ENCODE results near the gene TBC1D22B.

The TBC1D22B gene

GRCh38 chr6:37239950-37240713 is 17.4 kb upstream of the TBC1D22B start:
- TF ChIP-seq CTCF (conservative IDR thresholded peaks at IDR 0.05; ENCODE audit: low read depth, low read length), result no peak
- peak; percentile 96 for DNase-seq (ENCODE audit: low read depth)
- H3K4me3 ChIP-seq (ENCODE audit: low read length), result no peak overlapping the region

- TF ChIP-seq CTCF (conservative IDR thresholded peaks at IDR 0.05; ENCODE audit: low read depth, low read length), result no peak
Observed at GRCh38 chr6:37241131-37241530, 16.4 kb upstream of the TBC1D22B start.

GRCh38 chr6:37241775-37242428 is 15.7 kb upstream of the TBC1D22B start:
- no peak for TF ChIP-seq CTCF (conservative IDR thresholded peaks at IDR 0.05; ENCODE audit: low read depth, low read length)
- no peak for DNase-seq (ENCODE audit: low read depth)
- H3K4me3 ChIP-seq (ENCODE audit: low read length), result no peak overlapping the region

More at GRCh38 chr6:37241131-37241530, 16.4 kb upstream of the TBC1D22B start:
- DNase-seq (ENCODE audit: low read depth), result no peak
- H3K4me3 ChIP-seq (ENCODE audit: low read length), result no peak overlapping the region

DNA sequence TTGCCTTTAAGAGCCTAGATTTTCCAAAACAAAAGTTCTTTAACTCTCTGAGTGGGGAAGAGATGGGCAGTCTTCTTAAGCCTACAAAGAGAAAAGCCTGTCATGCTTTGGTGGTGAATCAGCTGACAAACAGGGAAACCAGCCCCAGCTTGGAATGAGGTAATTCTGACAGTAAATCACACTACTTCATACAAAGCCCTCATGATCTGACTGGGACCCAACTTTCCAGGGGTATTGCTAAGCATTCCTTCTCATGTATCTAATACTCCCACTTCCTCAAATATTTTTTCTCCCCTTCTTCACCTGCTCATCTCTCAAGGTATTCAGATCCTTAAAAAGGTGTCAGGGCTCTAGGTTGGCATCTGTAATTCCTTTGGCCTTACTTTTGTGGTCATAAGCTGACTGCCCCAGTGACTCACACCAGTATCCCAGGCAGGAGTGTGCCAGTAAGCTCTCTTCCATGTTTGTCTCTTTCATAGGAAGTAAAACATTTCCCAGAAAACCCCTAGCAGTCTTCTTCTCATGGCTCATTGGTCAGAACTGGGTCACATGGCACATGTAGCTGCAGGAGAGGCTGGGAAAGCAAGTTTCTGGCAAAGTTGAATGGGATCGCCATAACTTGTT is 15.0 kb upstream of the TBC1D22B start:
- peak; percentile 94 for DNase-seq (ENCODE audit: low read depth)
- no peak overlapping the region for H3K4me3 ChIP-seq (ENCODE audit: low read length)

DNA sequence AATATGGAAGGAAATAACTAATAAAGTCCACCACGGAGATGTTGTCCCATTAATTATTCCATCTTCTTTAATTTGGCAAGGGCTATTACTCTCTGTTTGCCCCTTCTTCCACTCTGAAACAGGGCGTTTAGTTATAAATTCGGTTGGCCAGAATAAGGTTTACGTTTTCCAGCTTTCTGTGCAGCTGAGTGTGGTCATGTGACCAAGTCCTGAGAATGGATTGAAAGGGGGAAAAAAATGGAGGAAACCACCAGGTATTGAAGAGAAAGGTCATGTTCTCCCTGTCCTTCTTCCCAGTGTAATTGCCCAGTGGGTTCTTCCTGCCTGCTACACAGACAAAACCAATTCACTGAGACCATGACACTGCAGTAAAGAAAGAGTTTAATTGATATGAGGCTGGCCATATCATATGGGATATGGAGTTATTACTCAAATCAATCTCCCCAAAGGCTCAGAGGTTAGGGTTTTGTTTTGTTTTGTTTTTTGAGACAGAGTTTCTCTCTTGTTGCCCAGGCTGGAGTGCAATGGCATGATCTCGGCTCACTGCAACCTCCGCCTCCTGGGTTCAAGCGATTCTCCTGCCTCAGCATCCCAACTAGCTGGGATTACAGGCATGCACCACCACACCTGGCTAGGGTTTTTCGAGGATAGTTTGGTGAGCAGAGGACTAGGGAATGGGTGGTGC is 14.3 kb upstream of the TBC1D22B start:
- H3K4me3 ChIP-seq (ENCODE audit: low read length), result no peak overlapping the region
- DNase-seq (ENCODE audit: low read depth), result no peak
- TF ChIP-seq CTCF (conservative IDR thresholded peaks at IDR 0.05; ENCODE audit: low read depth, low read length), result no peak

More for the DNA sequence above, 15.0 kb upstream of the TBC1D22B start:
- no peak for TF ChIP-seq CTCF (conservative IDR thresholded peaks at IDR 0.05; ENCODE audit: low read depth, low read length)

DNA sequence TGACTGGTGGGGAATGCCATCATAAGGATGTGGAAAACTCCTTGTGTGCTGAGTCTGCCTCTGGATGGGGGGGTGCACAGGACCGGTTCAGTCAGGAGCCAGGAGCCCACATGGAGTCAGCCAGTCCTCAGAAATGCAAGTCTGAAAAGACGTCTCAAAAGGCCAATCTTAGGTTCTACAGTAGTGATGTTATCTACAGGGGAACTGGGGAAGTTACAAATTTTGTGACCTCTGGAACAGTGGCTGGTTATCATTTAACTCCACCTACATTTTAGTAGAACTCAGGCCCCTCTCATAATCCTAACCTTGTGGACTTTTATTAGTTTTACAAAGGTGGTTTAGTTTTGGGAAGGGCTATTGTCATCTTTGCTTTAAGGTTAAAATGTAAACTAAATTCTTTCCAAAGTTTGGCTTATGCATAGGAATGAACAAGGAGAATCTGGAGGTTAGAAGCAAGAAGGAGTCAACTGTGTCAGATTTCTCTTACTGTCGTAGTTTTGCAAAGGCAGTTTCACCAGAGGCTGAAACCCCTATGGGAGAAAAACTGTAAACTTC is 13.7 kb upstream of the TBC1D22B start:
- DNase-seq (ENCODE audit: low read depth), result no peak
- H3K4me3 ChIP-seq (ENCODE audit: low read length), result no peak overlapping the region
- TF ChIP-seq CTCF (conservative IDR thresholded peaks at IDR 0.05; ENCODE audit: low read depth, low read length), result no peak

Data from retinal pigment epithelial cell (primary cell).